ENCODE results near the gene LSM7. TPM values are rescaled to one million over a fixed set of nuclear protein-coding genes. Genes with fewer than 3 reads are reported as not detected.

LSM7 gene
- total RNA-seq, 1 donor from 2014 or later: 190 TPM

DNA sequence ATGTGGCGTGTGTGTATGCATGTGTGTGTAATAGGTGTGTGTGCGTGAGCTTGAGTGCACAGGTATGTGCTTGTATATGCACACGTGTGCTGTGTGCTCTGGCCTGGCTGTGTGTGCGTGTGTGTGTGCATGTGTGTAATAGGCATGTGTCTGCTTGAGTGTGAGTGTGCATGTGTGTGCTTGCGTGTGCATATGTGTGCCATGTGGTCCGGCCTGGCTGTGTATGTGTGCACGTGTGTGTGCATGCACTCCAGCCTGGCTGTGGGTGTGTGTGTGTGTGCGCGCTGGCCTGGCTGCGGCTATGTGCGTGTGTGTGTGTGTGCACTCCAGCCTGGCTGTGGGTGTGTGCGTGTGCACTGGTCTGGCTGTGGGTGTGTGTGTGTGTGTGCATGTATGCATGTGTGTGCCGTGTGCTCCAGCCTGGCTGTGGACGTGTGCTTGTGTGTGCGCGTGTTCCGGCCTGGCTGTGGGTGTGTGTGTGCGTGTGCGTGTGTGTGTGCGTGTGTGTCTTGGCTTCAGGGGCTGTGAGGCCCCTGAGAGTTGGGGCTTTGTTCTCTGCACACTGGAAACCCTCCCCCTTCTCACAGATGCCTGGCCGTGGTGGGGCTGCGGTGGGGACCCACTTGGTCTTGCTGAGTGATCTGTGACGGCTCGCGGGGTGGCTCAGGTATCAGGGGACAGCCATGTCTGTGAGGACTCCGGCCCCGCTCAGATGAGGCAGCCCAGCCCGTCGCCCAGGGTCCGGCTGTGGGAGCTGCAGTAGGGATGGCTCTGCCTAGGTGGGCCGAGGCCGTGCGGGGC is 8.3 kb upstream of the LSM7 start:
- Mint-ChIP-seq H3K4me1 (peaks cover 16% of the 10 kb centered on the region), H3K4me3 (no peak overlapping the region), H3K9me3 (peaks cover 10% of the 10 kb centered on the region), H3K36me3 (ENCODE audit: low read depth) (peaks cover 17% of the 10 kb centered on the region), H3K27ac (no peak overlapping the region), H3K27me3 (no peaks in the 10 kb centered on the region)
- intact Hi-C loops (cut with micrococcal nuclease): no loop called here
- DNase-seq: no peak

DNA sequence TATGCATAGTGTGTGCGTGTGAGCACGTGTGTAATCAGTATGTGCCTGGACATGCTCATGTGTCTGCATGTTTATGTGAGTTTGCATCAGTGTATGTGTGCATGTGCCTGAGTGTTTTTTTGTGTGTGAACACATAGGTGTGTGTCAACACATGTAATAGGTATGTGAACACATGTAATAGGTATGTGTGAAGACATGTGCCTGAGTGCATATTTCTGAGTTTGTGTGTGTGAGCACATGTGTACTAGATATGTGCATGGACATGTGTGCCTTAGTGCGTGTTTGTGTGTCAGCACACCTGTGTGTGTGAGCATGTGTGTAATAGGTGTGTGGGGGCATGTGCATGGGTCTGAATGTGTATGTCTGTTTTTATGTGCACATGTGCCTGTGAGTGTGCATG is 7.5 kb upstream of the LSM7 start:
- no peak for DNase-seq
- Mint-ChIP-seq H3K4me1 (peaks cover 22% of the 10 kb centered on the region), H3K36me3 (ENCODE audit: low read depth) (peaks cover 15% of the 10 kb centered on the region), H3K4me3 (no peak overlapping the region), H3K27ac (no peak overlapping the region), H3K9me3 (peaks cover 10% of the 10 kb centered on the region), H3K27me3 (no peaks in the 10 kb centered on the region)
- intact Hi-C loops (cut with micrococcal nuclease): no loop called here

DNA sequence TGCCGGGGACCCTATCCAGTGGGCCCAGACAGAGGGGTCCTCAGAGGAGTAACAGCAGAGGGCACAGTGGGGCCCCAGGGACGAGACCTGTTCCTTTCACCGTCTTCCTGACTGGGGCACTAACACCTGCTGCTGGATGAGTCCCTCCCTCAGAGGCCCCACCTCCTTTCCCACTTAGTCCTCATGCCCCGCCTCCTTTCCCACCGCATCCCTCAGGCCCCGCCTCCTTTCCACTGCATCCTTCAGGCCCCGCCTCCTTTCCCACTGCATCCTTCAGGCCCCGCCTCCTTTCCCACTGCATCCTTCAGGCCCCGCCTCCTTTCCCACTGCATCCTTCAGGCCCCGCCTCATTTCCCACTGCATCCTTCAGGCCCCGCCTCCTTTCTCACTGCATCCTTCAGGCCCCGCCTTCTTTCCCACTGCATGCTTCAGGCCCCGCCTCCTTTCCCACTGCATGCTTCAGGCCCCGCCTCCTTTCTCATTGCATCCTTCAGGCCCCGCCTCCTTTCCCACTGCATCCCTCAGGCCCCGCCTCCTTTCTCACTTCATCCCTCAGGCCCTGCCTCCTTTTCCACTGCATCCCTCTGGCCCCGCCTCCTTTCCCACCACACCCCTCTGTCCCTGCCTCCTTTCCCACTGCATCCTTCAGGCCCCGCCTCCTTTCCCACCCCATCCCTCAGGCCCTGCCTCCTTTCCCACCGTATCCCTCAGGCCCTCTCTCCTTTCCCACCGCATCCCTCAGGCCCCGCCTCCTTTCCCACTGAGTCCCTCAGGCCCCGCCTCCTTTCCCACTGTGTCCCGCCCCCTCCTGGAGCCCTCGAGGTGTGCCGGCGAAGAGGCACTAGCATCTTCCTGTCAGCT is 6.8 kb upstream of the LSM7 start:
- no peaks in the 10 kb centered on the region for H3K27me3 Mint-ChIP-seq
- H3K36me3 Mint-ChIP-seq (ENCODE audit: low read depth): peaks cover 15% of the 10 kb centered on the region
- intact Hi-C loops (cut with micrococcal nuclease): no loop called here
- peaks cover 24% of the 10 kb centered on the region for H3K4me1 Mint-ChIP-seq
- peak; percentile 70 for DNase-seq
- no peak overlapping the region for H3K4me3 Mint-ChIP-seq
- no peak overlapping the region for H3K27ac Mint-ChIP-seq
- peaks cover 10% of the 10 kb centered on the region for H3K9me3 Mint-ChIP-seq

GRCh38 chr19:2334426-2334825 is 6.0 kb upstream of the LSM7 start:
- no peak overlapping the region for H3K27ac Mint-ChIP-seq
- H3K4me1 Mint-ChIP-seq: peaks cover 30% of the 10 kb centered on the region
- no peaks in the 10 kb centered on the region for H3K27me3 Mint-ChIP-seq
- peaks cover 10% of the 10 kb centered on the region for H3K9me3 Mint-ChIP-seq
- peaks cover 15% of the 10 kb centered on the region for H3K36me3 Mint-ChIP-seq (ENCODE audit: low read depth)
- no peak overlapping the region for H3K4me3 Mint-ChIP-seq
- no peak for DNase-seq
- intact Hi-C loops (cut with micrococcal nuclease): no loop called here

DNA sequence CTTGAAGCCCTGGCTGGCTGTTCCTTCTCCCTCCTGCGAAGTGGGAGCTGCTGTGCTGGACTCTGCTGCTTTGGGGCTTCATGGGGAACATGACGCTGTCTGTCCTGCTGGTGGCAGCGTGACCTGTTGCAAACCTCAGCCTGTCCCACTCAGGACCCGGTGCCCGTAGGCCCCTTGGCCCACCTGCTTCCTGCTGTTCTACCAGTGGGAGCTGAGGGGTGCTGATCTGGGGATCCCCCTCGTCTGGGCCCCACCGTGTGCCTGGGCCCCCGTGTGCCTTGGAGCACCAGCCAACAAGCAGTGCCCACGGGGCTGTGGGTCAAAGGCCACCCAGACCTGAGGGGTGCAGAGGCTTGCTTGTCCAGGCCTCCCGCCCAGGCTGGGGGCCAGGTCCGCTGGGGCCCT is 5.4 kb upstream of the LSM7 start:
- Mint-ChIP-seq H3K27me3 (no peaks in the 10 kb centered on the region), H3K4me1 (peaks cover 34% of the 10 kb centered on the region), H3K27ac (peak overlapping the region; percentile 58), H3K9me3 (peaks cover 10% of the 10 kb centered on the region), H3K4me3 (peak overlapping the region; percentile 44), H3K36me3 (ENCODE audit: low read depth) (peaks cover 17% of the 10 kb centered on the region)
- intact Hi-C loops (cut with micrococcal nuclease): no loop called here
- DNase-seq: no peak

- Mint-ChIP-seq H3K4me1 (peaks cover 34% of the 10 kb centered on the region), H3K36me3 (ENCODE audit: low read depth) (peaks cover 18% of the 10 kb centered on the region), H3K27ac (peak overlapping the region; percentile 58), H3K4me3 (peak overlapping the region; percentile 44), H3K27me3 (no peaks in the 10 kb centered on the region), H3K9me3 (peaks cover 10% of the 10 kb centered on the region)
- no peak for DNase-seq
- intact Hi-C loops (cut with micrococcal nuclease): no loop called here
Measured at GRCh38 chr19:2333027-2333806, 4.8 kb upstream of the LSM7 start.

DNA sequence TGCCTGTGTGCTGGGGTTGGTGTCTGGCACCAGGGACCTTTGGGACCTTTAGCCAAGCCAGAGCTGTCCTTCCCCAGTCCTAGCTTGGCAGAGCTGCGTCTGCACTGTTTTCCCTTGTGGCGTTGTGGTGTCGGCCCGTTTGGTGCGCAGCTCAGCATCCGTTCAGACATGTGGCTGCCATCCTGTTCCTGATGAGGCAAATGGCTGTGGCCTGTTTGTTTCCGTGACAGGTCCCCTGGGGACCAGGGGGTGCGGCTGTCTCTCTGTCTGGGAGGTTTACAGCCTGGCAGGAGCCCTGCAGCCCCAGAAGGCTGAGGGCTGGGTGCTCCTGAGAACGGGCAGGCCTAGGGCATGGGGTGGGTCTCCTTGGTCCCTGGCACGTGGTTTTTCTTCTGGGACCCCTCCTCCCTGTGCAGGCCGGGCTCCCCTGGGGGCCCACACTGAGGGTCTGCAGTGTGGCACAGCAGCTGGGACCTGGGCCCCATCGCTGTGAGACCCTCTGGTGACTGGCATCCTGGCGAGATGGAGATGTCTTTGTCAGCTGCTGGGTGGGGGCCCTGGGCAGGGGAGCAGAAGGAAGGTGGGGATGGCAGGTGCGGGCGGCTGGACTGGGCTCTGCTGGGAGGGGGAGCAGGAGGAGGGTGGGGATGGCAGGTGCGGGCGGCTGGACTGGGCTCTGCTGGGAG is 4.1 kb upstream of the LSM7 start:
- intact Hi-C loops (cut with micrococcal nuclease): no loop called here
- peaks cover 38% of the 10 kb centered on the region for H3K4me1 Mint-ChIP-seq
- no peaks in the 10 kb centered on the region for H3K27me3 Mint-ChIP-seq
- peaks cover 22% of the 10 kb centered on the region for H3K36me3 Mint-ChIP-seq (ENCODE audit: low read depth)
- H3K9me3 Mint-ChIP-seq: peaks cover 10% of the 10 kb centered on the region
- DNase-seq: peak; percentile 87
- peak overlapping the region; percentile 87 for H3K27ac Mint-ChIP-seq
- H3K4me3 Mint-ChIP-seq: peak overlapping the region; percentile 60

DNA sequence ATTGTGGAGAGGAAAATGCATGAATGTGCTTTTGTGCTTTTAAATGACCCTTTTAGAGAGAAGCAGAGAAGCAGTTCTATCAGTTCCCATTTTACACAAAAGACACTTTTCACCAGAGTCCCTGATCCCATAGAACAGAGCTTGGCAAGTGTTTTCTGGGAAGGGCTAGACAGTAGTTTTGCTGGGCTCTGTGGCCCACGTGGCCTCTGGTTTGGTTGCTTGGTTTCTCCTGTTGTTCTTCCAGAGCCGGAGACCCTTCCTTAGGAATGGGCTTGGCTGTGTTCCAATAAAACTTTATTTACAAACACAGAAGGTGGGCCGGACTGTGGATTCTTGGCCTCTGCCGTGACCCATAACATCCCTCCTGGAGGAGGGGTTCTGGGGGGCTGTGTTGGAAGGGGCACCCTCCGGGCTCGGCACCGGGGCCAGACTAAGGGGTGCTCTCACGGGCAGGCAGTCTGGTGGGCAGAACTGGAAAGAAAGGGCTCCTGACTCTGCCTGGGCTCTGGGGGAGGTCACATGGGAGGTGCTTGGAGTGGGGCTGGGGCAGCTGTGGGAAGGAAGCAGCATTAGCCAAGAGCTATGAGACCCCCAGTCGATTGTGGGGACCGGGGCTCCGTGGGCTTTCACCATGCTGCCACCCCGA is 3.3 kb upstream of the LSM7 start:
- H3K36me3 Mint-ChIP-seq (ENCODE audit: low read depth): peaks cover 22% of the 10 kb centered on the region
- no peaks in the 10 kb centered on the region for H3K27me3 Mint-ChIP-seq
- peaks cover 10% of the 10 kb centered on the region for H3K9me3 Mint-ChIP-seq
- H3K4me3 Mint-ChIP-seq: peak overlapping the region; percentile 60
- peak overlapping the region; percentile 87 for H3K27ac Mint-ChIP-seq
- intact Hi-C loops (cut with micrococcal nuclease): no loop called here
- peaks cover 46% of the 10 kb centered on the region for H3K4me1 Mint-ChIP-seq
- DNase-seq: no peak

DNA sequence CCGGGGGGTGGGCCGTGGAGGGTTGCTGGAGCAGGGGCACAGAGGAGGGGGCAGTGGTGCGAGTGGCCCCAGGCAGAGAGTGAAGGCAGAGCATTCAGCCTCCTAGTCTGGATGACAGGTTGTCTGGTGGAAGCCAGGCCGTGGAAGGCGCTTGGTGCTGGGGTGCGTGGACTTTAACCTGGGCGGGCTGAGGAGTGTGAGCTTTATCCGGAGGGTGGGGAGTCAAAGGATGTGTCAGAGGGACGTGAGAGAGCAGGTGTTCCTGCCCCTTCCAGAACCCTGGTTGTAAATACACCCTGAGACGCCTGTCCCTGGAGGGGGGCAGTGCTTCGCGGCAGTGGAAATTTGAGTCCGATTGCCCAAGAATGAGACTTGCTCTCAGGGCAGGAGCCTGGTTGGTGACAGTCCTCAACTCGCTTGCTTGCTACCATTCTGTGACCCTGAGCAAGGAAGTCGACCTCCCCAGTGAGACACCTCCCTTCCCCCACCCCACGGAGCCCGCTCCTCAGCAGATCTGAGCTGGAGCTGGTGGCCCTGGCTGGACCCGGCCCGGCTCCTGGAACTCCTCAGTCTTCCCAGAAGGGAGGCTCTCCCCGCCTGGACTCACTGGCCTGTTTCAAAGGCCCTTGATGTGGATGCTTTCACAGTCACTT is 2.4 kb upstream of the LSM7 start:
- DNase-seq: no peak
- Mint-ChIP-seq H3K9me3 (peaks cover 5% of the 10 kb centered on the region), H3K36me3 (ENCODE audit: low read depth) (peaks cover 24% of the 10 kb centered on the region), H3K4me3 (peak overlapping the region; percentile 28), H3K27ac (peak overlapping the region; percentile 48), H3K27me3 (no peaks in the 10 kb centered on the region), H3K4me1 (peaks cover 47% of the 10 kb centered on the region)
- intact Hi-C loops (cut with micrococcal nuclease): no loop called here

DNA sequence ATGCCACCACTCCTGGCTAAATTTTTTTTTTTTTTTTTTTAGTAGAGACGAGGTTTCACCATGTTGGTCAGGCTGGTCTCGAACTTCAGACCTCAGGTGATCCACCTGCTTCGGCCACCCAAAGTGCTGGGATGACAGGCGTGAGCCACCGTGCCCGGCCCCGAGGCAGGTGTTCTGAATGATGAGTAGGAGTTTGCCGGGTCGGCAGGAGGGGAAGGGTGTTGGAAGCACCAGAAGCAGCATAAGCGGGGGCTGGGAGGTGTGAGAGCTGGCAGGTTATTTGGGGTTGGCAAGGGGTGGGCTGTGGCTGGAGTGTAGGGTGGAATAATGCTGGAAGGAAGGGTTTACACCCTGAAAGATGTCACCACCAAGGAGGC is 1.9 kb upstream of the LSM7 start:
- H3K9me3 Mint-ChIP-seq: no peaks in the 10 kb centered on the region
- H3K4me3 Mint-ChIP-seq: peak overlapping the region; percentile 28
- H3K27ac Mint-ChIP-seq: peak overlapping the region; percentile 48
- intact Hi-C loops (cut with micrococcal nuclease): no loop called here
- peaks cover 23% of the 10 kb centered on the region for H3K36me3 Mint-ChIP-seq (ENCODE audit: low read depth)
- peaks cover 50% of the 10 kb centered on the region for H3K4me1 Mint-ChIP-seq
- no peak for DNase-seq
- no peaks in the 10 kb centered on the region for H3K27me3 Mint-ChIP-seq

DNA sequence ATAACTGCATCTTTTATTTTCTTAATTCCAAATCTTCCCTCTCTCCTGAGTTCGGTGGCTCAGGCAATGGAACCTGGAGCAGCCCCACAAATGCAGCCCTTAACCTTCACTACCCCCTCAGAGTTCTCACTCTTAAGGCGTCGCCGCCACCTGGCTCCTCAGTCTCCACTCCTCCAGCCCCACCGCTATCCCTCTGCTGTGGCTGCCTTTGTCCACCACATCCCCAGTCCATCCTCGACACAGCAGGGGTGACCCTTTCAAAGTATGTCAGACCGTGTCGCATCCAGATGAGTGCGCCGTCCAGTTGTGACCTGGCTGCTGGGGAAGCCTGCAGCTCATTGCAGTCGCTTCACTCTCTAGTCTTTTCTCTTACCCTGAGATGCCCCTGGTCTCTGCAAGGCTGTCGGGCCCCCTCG is 1.1 kb upstream of the LSM7 start:
- DNase-seq: no peak
- Mint-ChIP-seq H3K4me1 (peaks cover 51% of the 10 kb centered on the region), H3K27ac (peak overlapping the region; percentile 79), H3K4me3 (peak overlapping the region; percentile 95), H3K9me3 (no peaks in the 10 kb centered on the region), H3K36me3 (ENCODE audit: low read depth) (peaks cover 24% of the 10 kb centered on the region), H3K27me3 (no peaks in the 10 kb centered on the region)
- intact Hi-C loops (cut with micrococcal nuclease): loop anchor here (2.0 to 5.0 kb wide), 3 partner anchors 42 to 179 kb away; partner anchors contain the start of gene AP3D1

DNA sequence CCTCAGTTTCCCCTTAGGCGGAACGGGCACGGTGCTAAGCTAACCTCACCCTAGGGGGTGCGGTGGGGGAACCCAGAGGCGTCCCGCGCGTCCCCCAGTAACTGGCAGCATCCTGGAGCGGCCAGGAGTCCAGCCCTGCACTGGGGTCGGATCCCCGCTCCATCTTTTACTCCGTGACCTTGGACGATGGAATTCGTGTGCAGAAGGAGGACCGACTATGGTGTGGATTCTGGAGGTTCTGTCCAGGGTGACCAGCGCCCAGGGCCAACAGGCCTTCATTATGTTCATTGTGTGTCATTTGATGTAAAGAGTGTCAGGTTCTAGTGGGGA is 728 bp upstream of the LSM7 start:
- Mint-ChIP-seq H3K27ac (peak overlapping the region; percentile 79), H3K27me3 (no peaks in the 10 kb centered on the region), H3K36me3 (ENCODE audit: low read depth) (peaks cover 28% of the 10 kb centered on the region), H3K4me1 (peaks cover 51% of the 10 kb centered on the region), H3K9me3 (no peaks in the 10 kb centered on the region), H3K4me3 (peak overlapping the region; percentile 95)
- intact Hi-C loops (cut with micrococcal nuclease): loop anchor here (2.0 to 5.0 kb wide), 3 partner anchors 42 to 178 kb away; partner anchors contain the start of gene AP3D1
- DNase-seq: no peak

Data from activated CD4-positive, alpha-beta T cell treated with anti-CD3 and anti-CD28 coated beads, Interleukin-2, amount 10 ng/mL, durations not matched to agents 24 days and 14 days (primary cell).